ENCODE data around the gene TGFB1I1.

- TF ChIP-seq POLR2A (IDR thresholded peaks at IDR 0.05) (no peak), CTCF (IDR thresholded peaks at IDR 0.05) (no peak), POLR2AphosphoS5 (IDR thresholded peaks at IDR 0.05) (no peak)
These were observed 4.1 kb upstream of the TGFB1I1 start for GRCh38 chr16:31467858-31468257.

Measured in breast epithelium (tissue), 3 donors.